ENCODE measurements around the gene PAX8. TPM values are rescaled to one million over a fixed set of nuclear protein-coding genes. Genes with fewer than 3 reads are reported as not detected.

PAX8 gene
- total RNA-seq, 2 experiments from 2014 or later: 2.5 to 3.2 TPM

DNA sequence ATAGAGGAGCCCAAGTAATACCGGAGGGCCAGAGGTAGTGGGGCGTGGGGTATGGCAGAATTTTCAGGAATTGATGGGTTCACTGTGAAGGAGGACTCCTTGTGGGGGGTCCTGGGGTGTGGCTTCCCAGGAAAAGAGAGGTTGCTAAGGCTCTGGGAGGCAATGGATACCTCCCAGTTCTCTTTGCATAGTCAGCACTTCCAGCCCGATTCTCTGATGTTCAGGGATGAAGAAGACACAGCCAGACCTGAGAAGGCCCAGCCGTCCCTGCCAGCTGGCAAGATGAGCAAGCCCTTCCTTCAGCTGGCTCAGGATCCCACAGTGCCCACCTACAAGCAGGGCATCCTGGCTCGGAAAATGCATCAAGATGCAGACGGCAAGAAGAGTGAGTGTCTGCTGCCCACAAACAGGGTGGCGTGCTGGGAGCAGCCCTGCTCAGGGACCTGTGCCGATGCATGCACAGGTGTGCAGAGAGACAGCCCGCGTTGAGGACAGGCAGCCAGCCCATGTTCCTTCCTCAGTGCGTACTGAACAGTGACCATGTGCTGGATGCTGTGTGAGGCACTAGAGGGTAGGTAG is 82.7 kb downstream of the PAX8 start:
- Mint-ChIP-seq H3K4me1 (peaks cover 56% of the 10 kb centered on the region), H3K9me3 (no peaks in the 10 kb centered on the region), H3K4me3 (peak overlapping the region; percentile 28), H3K27ac (peak overlapping the region; percentile 77), H3K36me3 (peaks cover 44% of the 10 kb centered on the region), H3K27me3 (no peaks in the 10 kb centered on the region)
- ATAC-seq (ENCODE audit: low read depth): no peak
- POLR2A ChIA-PET: interaction anchor here (0.9 to 6.9 kb wide), 8 partner anchors 9 to 58 kb away, joined by 3 to 68 read pairs (median 4); partner anchors contain the start of gene PSD4
- no peak for DNase-seq

DNA sequence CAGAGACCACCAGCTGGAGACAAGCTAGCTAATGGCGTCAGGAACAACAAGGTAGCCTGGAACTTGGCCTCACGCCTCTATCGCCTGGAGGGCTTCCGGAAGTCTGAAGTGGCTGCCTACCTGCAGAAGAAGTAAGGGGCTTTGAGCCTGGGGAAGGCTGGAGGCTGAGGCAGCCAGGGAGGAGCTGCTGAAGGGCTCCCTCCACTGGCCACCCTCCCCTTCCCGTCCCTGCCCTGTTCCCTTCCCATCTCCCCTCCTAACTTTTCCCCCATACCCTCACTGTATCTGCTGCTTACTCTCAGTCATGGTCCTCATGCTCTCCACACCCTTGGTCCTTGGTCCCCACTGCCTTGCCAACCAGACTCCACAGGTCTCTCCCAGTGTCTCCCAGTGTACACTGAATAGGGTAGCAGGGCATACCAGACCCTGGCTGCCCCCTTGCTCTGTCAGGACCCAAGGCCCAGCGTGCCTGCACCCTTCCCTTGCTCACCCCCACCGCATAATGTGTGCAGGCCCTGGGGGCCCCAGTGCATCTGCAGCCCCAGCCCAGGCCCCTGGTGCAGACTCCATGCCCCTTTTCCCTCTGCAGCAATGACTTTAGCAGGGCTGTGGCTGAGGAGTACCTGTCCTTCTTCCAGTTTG is 86.1 kb downstream of the PAX8 start:
- peak overlapping the region; percentile 64 for H3K27ac Mint-ChIP-seq
- H3K4me1 Mint-ChIP-seq: peaks cover 74% of the 10 kb centered on the region
- peaks cover 51% of the 10 kb centered on the region for H3K36me3 Mint-ChIP-seq

DNA sequence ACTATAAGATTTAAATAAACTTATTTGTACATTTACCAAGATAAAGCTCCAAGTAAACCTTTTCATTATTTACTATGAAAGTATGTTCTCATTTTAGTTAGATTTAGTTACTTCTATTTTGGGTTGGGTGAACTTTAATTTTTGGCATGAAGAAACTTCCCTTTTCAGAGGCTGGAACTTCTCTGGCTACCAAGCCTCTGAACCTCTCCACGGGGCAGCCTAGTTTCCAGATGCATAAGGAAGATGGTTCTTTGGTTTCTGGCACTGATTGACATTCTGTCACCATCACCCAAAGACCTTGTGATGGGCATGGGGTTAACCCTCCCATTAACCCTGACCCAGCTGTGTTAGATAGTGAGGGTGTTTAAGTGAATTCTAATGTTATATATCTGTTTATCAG is 87.8 kb downstream of the PAX8 start:
- H3K27ac Mint-ChIP-seq: no peak overlapping the region
- POLR2A ChIA-PET: no interaction called here
- ATAC-seq (ENCODE audit: low read depth) (no peak), DNase-seq (no peak)
- H3K4me3 Mint-ChIP-seq: no peak overlapping the region
- H3K36me3 Mint-ChIP-seq: peaks cover 47% of the 10 kb centered on the region
- no peaks in the 10 kb centered on the region for H3K9me3 Mint-ChIP-seq
- no peaks in the 10 kb centered on the region for H3K27me3 Mint-ChIP-seq
- peaks cover 67% of the 10 kb centered on the region for H3K4me1 Mint-ChIP-seq

More for the DNA sequence above, 86.1 kb downstream of the PAX8 start:
- Mint-ChIP-seq H3K9me3 (no peaks in the 10 kb centered on the region), H3K4me3 (no peak overlapping the region), H3K27me3 (no peaks in the 10 kb centered on the region)
- DNase-seq: no peak
- POLR2A ChIA-PET: interaction anchor here (1.3 kb wide), 1 partner anchor 17 kb away, joined by 3 read pairs; no protein-coding TSS in a partner anchor
- no peak for ATAC-seq (ENCODE audit: low read depth)

- POLR2A ChIA-PET: interaction anchor here (1.2 kb wide), 1 partner anchor 8 kb away, joined by 4 read pairs; no protein-coding TSS in a partner anchor
- H3K27ac Mint-ChIP-seq: peak overlapping the region; percentile 73
- peaks cover 55% of the 10 kb centered on the region for H3K4me1 Mint-ChIP-seq
- no peak for DNase-seq
- no peak for ATAC-seq (ENCODE audit: low read depth)
- H3K4me3 Mint-ChIP-seq: peak overlapping the region; percentile 43
- H3K27me3 Mint-ChIP-seq: no peaks in the 10 kb centered on the region
- peaks cover 46% of the 10 kb centered on the region for H3K36me3 Mint-ChIP-seq
- no peaks in the 10 kb centered on the region for H3K9me3 Mint-ChIP-seq
These were observed 91.0 kb downstream of the PAX8 start for GRCh38 chr2:113187771-113188170.

DNA sequence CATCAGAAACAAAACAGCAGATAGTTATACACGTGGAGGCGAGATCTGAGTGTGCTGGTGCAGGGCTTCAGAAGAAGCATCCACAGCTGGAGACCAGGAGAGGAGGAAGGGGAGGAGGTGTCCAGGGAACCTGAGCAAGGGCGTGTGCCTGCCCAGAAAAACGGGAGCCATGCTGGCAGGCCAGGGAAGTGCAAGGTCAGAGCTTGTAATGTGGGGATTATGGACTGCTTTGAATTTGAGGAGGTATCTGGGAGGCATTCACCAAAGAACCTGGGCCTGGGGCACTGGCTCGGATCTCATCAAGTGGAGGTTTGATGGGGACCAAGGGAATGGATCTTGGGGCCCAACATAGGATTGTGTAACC is 92.3 kb downstream of the PAX8 start:
- POLR2A ChIA-PET: interaction anchor here (0.8 kb wide), 1 partner anchor 11 kb away, joined by 3 read pairs; no protein-coding TSS in a partner anchor
- ATAC-seq (ENCODE audit: low read depth): no peak
- no peak for DNase-seq
- Mint-ChIP-seq H3K4me3 (no peak overlapping the region), H3K27ac (peak overlapping the region; percentile 3), H3K36me3 (peaks cover 49% of the 10 kb centered on the region), H3K9me3 (no peaks in the 10 kb centered on the region), H3K4me1 (peaks cover 63% of the 10 kb centered on the region), H3K27me3 (no peaks in the 10 kb centered on the region)

DNA sequence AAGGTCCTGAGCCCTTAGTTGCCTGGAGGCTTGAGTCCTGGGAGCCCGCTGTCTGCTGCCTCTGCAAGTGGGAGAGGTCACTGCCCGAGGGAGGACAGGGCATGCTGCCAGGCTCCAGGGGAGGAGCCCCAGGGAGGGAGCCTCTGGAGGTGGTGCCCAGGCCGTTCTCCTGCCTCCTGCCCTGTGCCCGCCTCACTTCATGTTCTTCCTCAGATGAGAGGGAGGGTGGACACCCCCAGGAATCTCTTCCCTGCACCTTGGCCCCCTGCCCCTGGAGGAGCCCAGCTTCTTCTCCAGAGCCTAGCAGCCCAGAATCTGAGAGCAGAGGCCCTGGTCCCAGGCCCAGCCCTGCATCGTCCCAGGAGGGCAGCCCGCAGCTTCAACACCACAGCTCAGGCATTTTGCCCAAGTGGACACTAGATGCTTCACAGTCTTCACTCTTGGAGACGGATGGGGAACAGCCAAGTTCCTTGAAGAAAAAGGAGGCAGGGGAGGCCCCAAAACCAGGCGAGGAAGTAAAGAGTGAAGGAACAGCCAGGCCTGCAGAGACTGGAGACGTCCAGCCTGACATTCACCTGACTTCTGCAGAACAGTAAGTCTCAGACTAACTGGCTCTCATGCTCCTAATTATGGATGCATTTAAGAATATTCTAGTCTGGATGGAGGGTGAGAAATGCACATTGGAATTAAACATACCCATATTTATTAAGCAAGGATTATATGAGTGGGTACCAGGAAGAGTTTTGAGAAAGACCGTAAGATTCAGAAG is 92.9 kb downstream of the PAX8 start:
- Mint-ChIP-seq H3K4me3 (peak overlapping the region; percentile 5), H3K9me3 (no peaks in the 10 kb centered on the region), H3K36me3 (peaks cover 49% of the 10 kb centered on the region), H3K27ac (peak overlapping the region; percentile 3), H3K27me3 (no peaks in the 10 kb centered on the region), H3K4me1 (peaks cover 63% of the 10 kb centered on the region)
- POLR2A ChIA-PET: interaction anchor here (0.8 to 0.9 kb wide), 2 partner anchors 11 kb away, joined by 3 to 4 read pairs; no protein-coding TSS in a partner anchor
- no peak for ATAC-seq (ENCODE audit: low read depth)
- DNase-seq: no peak

- Mint-ChIP-seq H3K4me3 (peak overlapping the region; percentile 46), H3K36me3 (peaks cover 50% of the 10 kb centered on the region), H3K4me1 (peaks cover 64% of the 10 kb centered on the region), H3K9me3 (no peaks in the 10 kb centered on the region), H3K27ac (peak overlapping the region; percentile 77), H3K27me3 (no peaks in the 10 kb centered on the region)
- ATAC-seq (ENCODE audit: low read depth) (no peak), DNase-seq (no peak)
- POLR2A ChIA-PET: interaction anchor here (0.7 to 2.0 kb wide), 5 partner anchors 9 to 134 kb away, joined by 3 to 13 read pairs (median 5); partner anchors contain the start of gene PSD4
These were observed 94.0 kb downstream of the PAX8 start for GRCh38 chr2:113184531-113185230.

DNA sequence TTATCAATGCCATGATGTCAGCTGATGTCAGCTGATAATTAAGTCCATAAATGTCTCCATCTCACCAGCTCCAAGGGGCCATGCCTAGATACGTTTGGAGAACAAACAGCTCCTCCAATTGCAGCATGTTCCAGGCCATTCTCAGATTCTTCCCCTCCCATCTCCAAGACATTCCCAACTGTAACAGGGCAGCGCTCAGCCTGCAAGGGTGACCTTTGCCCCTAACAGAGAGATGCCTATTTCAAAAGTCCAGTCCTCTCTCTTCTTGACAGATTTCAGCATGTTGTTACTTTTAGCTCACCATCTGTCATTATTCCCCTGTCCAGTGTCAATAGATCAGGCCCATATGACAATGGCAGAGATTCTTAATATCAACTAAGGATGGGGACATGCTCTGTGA is 95.0 kb downstream of the PAX8 start:
- H3K4me1 Mint-ChIP-seq: peaks cover 67% of the 10 kb centered on the region
- no peaks in the 10 kb centered on the region for H3K27me3 Mint-ChIP-seq
- DNase-seq: no peak
- peaks cover 52% of the 10 kb centered on the region for H3K36me3 Mint-ChIP-seq
- peak overlapping the region; percentile 72 for H3K27ac Mint-ChIP-seq
- POLR2A ChIA-PET: interaction anchor here (1.0 to 2.0 kb wide), 6 partner anchors 8 to 52 kb away, joined by 3 to 13 read pairs (median 6); partner anchors contain the start of gene PSD4
- ATAC-seq (ENCODE audit: low read depth): no peak
- H3K9me3 Mint-ChIP-seq: no peaks in the 10 kb centered on the region
- H3K4me3 Mint-ChIP-seq: peak overlapping the region; percentile 46

- peak overlapping the region; percentile 46 for H3K4me3 Mint-ChIP-seq
These were observed 95.5 kb downstream of the PAX8 start for GRCh38 chr2:113183264-113183663.

DNA sequence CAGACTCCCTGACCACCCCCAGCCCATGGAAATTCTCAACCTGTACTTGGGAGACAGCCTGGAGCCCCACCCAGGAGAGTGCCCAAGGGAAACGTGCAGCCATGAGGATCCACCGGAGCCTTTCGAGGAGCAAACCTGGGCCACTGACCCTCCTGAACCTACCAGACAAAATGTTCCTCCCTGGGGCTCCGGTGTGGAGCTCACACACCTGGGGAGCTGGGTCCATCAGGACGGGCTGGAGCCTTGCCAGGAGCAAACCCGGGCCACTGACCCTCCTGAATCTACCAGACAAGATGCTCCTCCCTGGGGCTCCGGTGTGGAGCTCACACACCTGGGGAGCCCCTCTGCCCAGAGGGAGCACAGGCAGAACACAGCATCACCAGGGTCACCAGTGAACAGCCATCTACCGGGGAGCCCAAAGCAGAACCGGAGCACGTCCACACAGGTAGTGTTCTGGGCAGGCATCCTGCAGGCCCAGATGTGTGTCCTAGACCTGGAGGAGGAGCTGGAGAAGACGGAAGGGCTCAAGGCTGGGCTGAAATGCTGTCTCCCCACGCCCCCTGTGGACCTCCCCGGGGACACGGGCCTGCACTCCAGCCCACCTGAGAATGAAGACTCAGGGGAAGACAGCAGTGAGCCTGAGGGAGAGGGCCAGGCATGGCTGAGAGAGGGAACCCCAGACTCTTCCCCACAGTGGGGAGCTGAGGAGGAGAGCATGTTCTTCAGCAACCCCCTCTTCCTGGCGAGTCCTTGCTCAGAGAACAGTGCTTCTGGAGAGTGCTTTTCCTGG is 96.1 kb downstream of the PAX8 start:
- Mint-ChIP-seq H3K9me3 (no peaks in the 10 kb centered on the region), H3K4me1 (peaks cover 71% of the 10 kb centered on the region), H3K36me3 (peaks cover 56% of the 10 kb centered on the region), H3K27ac (peak overlapping the region; percentile 24), H3K4me3 (no peak overlapping the region), H3K27me3 (no peaks in the 10 kb centered on the region)
- POLR2A ChIA-PET: interaction anchor here (1.0 to 3.0 kb wide), 7 partner anchors 7 to 53 kb away, joined by 3 to 21 read pairs (median 6); no protein-coding TSS in a partner anchor
- DNase-seq: no peak
- ATAC-seq (ENCODE audit: low read depth): no peak

More at GRCh38 chr2:113183264-113183663, 95.5 kb downstream of the PAX8 start:
- ATAC-seq (ENCODE audit: low read depth): no peak
- Mint-ChIP-seq H3K36me3 (peaks cover 56% of the 10 kb centered on the region), H3K4me1 (peaks cover 71% of the 10 kb centered on the region), H3K27me3 (no peaks in the 10 kb centered on the region), H3K9me3 (no peaks in the 10 kb centered on the region), H3K27ac (peak overlapping the region; percentile 72)
- DNase-seq: no peak
- POLR2A ChIA-PET: interaction anchor here (1.0 to 2.0 kb wide), 6 partner anchors 8 to 52 kb away, joined by 3 to 13 read pairs (median 6); partner anchors contain the start of gene PSD4

DNA sequence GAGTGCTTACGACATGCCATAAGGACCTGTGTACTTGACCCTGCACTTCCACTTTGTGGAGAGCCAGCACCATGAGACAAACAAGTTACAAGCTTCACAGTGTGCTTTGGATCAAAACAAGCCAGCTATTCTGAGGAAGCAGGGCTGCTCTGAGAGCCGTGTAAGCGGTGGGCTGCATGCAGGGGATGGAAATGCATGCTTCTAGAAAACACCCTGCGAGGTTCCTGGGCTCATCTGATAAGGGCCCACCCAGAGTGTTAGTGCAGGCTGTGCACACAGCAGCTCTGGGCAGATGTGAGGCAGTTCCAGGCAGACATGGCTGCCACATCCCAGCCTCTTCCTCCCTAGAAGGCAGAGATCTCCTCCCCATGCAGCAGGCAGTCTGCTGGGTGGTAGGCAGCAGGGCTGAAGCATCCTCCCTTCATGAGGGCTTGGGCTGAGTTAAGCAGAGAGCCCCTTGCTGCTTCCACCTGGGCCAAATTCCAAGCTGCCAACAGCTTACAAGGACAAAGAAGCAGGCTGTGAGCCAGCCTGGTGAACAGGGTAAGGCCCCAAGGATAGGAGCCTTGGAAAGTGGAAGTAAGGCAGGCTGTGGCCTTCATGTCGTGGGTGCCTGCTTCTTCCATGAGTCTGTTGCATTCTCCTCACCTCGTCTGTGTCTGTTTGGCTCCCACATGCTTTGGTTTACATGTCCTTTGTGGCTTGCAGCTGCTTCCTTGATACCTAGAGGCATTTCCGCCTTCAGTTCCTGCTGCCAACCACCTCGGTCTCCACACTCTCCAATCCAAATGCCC is 97.3 kb downstream of the PAX8 start:
- peak overlapping the region; percentile 95 for H3K4me3 Mint-ChIP-seq
- no peak for DNase-seq
- no peaks in the 10 kb centered on the region for H3K27me3 Mint-ChIP-seq
- POLR2A ChIA-PET: interaction anchor here (0.6 to 3.0 kb wide), 9 partner anchors 13 to 91 kb away, joined by 3 to 21 read pairs (median 4); no protein-coding TSS in a partner anchor
- H3K27ac Mint-ChIP-seq: peak overlapping the region; percentile 85
- peak; percentile 43 for ATAC-seq (ENCODE audit: low read depth)
- peaks cover 65% of the 10 kb centered on the region for H3K36me3 Mint-ChIP-seq
- peaks cover 78% of the 10 kb centered on the region for H3K4me1 Mint-ChIP-seq
- H3K9me3 Mint-ChIP-seq: no peaks in the 10 kb centered on the region

All from activated naive CD8-positive, alpha-beta T cell treated with anti-CD3 and anti-CD28 coated beads, Interleukin-2, amount 10 ng/mL, durations not matched to agents 7 days and 5 days (primary cell).